Suppressor macrophage (primary cell): ENCODE data around the gene VWA3B.

Experiments
- DNase-seq, 4 experiments: peaks; one replicate each; pipeline ENCODE4 v3.0.0-alpha.2; 2020 to 2022

The VWA3B gene

DNA sequence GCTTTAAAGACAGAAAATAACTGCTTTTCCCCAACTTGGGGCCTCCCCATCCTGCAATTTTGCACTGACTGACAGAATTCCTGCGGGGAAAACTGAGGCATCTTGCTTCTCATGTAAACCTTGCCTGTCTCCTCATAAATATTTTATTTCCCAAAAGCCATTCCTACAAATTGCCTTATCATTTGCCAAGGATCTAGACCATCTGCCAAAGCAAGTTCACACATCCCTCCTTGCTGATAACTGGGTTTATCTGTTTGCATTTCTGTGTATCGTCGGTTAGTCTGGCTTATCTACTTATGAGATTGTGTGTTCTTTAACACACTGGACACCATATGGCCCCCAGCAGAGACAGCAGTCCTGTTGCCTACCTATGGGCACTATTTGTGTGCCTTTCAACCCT is 256.3 kb downstream of the VWA3B start:
- no peak for DNase-seq

DNA sequence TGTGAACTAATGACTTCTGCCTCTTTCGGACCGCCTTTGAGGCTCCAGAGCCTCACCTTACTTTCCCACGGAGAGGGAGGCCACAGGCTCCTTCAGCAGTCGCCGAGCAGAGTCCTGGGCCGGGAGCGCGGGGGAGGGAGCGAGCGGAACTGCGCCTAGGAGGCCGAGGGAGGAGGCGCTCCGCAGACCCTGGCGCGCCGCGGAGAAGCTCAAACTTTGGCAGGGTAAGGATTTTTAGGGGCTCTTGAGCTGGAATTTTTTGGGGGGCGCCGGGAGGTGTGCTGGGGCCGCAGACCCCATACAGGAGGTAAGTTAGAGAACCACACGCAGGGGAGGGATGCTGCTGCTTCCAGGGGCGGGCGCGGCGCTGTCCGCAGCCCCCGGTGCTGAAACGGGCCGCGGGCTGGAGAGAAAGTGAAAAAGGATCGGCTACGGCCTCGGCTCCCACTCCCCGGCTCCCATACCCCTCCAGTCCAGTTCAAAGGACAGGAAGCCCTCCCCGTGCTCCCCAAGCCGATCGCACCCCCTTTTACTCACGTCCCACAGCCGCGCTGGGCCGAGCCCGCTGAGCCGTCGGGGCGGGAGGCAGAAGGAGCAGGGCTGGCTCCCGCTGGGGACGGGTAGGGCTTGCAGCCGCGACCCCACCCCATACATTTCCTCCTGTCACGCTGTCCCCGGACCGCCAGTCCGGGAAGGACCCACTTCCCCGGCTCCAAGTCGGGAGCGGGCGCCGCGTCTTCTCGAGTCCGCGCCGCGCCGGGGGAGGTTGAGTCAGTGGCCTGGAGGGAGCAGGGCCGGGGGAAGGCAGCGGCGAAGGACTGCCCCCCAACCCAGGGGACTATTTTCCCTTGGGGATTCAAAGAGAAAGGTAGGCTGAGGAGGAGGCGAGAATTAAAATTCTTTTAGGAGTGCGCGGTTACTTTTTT is 259.6 kb downstream of the VWA3B start, which contains the start of gene CNGA3:
CNGA3 (plus strand) TSS at position 146 of the 926 bp plus-strand sequence. CDS start 23,520 bp downstream, outside the sequence.
- peak in 3 of 4 experiments; percentile 2 to 50 (median 25) for DNase-seq

DNA sequence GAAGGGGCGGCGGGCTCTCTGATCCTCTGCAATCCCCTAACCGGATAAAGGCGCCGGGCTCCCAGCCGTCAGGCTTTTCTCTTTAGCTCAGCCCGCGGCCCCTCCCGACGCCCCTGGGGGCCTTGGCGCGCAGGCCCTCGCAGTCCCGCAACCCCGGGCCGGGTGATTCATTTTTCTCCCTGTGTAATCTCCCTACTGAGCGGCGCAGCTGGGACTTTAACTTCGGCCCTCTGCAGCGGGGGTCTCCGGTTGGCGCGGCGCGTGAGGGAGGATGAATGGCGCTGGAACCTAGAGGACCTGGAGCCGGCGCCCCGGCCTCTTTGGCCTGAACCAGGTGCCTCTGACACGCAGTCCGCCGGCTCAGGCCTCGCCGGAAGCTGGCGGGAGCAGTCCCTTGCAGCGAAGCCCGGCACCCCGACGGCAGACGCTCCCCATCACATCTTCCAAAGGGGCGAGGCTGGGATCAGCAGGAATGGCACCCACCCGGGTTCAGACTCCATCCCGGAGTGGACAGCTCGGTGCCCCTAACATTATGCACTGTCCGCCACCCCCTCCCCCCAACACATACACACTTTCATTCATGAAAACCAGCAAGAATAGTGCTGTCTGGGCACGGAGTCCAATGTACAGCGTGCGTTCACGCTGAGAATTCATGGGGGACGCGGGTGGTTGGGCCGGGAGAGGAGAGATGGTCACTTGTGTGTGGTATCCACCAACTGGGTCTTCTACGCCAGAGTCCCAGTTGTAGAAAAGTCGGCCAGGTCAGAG is 260.5 kb downstream of the VWA3B start:
- no peak for DNase-seq

DNA sequence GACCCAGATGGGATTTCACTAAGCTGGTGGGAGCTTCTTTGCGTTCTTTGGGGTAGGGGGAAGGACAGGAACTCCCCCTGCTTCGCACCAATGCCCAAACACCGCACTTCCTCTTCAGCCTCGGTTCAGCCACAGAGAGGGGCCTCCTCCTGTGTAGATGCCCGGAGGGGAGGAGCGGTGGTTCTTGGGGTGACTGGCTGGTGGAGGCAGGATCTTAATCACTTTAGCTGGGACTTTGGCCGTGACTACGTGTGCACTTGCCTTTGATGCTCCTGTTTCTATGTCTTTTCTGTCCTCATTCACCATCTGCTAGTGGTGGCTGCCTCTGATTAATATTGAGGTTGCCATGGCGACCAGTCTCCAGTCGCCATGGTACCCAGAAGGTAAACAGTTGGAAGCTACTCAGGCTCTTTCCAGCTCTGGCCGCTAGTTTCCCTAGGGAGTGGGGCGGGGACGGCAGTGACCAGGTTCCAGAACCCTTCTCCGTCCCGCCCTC is 261.1 kb downstream of the VWA3B start:
- DNase-seq, result no peak

DNA sequence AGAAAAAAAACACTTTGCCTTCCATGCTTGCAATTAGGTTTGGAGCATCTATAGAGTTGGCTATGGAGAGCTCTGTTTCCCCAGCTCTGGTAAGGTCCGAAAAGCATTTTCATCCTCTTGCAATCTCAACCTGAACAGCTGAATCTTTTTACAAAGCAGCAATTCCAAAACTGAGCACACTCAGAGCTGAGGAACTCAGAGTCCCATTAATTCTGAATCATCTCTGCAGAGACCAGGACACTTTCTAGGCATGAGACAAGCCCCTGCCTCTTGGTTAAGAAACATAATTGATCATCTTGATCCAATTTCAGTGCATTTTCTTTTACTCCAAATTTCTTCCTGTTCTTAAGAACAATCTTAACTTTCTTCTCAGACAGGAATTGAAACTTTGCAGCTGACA is 263.4 kb downstream of the VWA3B start:
- no peak for DNase-seq

DNA sequence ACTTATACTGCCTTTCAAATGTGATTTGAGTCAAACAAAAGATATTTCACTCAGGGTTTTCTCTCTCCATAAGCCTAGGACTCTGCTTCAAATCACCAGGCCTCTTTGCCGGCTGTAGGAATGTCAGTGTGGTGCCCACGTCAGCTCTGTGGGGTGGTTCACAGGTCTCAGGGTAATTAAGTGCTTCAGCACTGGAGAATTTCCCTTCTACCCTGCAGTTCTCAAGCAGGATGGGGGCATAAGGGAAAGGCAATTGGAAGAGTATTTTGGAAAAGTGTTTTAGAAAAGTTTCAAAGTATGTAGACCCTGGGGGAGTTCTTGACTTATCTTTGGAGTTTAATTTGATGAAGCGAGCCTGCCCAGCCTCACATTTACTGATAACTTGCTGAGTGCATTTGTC is 268.9 kb downstream of the VWA3B start:
- no peak for DNase-seq

DNA sequence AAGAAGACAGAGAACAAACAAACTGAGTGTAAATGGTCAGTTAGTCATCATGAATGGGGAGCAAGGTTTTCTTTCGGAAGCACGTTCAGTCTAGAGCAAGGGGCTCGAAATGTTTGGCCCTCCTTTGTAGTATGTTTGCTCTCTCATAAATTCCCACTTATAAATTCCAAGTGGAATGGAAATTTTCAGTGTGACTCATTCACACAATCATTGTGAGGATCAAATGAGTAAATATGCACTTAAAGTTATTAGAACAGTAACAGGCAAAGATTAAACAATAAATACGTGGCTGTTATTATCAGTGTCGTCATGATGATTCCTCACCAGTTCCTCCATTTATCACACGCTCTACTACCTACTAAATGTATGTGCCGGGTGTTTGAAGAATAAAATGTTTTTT is 269.8 kb downstream of the VWA3B start:
- DNase-seq, result no peak

DNA sequence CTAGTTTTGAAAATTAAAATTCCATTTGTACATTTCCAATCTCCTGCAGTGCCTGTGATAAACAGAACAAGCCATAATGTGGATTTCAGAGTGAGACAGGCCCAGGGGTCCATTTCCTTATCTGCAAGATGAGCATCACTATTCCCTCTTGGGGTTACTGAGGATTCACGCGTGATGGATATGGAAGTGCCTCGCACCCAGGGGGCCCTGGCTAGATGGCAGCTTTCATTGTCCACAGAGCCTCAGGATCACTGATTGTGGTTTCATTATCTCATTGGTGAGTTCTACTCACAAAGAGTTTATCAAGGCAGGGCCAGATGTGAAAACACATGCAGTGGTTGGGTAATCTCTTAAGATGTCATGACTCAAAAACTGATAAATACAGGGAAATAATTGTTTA is 270.9 kb downstream of the VWA3B start:
- DNase-seq, result no peak

DNA sequence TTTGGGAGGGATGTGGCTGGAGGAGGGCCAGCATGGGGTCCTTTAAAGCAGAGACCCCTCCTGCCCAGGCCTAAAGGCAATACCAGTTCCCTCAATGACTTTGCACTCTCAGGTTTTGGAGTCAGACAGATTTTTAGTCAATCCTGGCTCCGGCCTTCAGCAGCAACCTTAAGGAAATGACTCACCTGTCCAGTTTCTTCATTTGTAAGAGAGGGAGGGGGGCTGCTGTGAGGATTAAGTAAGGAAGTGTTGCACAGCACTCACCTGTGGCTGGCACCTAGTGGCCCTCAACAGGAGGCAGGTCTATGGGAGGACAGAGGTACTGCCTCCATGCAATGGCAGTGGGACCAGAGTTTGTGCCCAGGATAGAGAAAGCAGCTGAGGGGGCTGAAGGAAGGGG is 273.0 kb downstream of the VWA3B start:
- DNase-seq, result no peak
